IPS-15b (cell line): ENCODE measurements around the gene DYNLL2.
"Not testable (repeated sequence)": the region's sequence is repeated elsewhere in the genome, so short reads cannot be mapped to it uniquely, and the experiment has no call there.

Source experiments
- H3K27me3 ChIP-seq: one replicate; pipeline ENCODE4 v1.6.1; 2013; ENCODE audit warnings: low read length; ENCODE audit not compliant: control insufficient read depth, insufficient read depth
- H3K36me3 ChIP-seq: one replicate; pipeline ENCODE4 v1.6.1; 2013; ENCODE audit warnings: low read length; ENCODE audit not compliant: control insufficient read depth, insufficient read depth
- H3K4me1 ChIP-seq: one replicate; pipeline ENCODE4 v1.6.1; 2013; ENCODE audit warnings: mild to moderate bottlenecking, low read length; ENCODE audit not compliant: control insufficient read depth, insufficient read depth
- H3K4me3 ChIP-seq: one replicate; pipeline ENCODE4 v1.5.1; 2013; ENCODE audit warnings: low read depth, low read length
- H3K9ac ChIP-seq: one replicate; pipeline ENCODE4 v1.6.1; 2013; ENCODE audit warnings: low read depth, mild to moderate bottlenecking, low read length
- H3K9me3 ChIP-seq: one replicate; pipeline ENCODE4 v1.6.1; 2013; ENCODE audit warnings: mild to moderate bottlenecking, low read length; ENCODE audit not compliant: control insufficient read depth, insufficient read depth

DYNLL2 gene

GRCh38 chr17:58112970-58113631 lies 29.9 kb downstream of the DYNLL2 start:
- Histone ChIP-seq H3K9ac (no peak overlapping the region), H3K4me1 (no peaks in the 10 kb centered on the region), H3K9me3 (no peaks in the 10 kb centered on the region), H3K4me3 (no peak overlapping the region), H3K27me3 (peaks cover 5% of the 10 kb centered on the region), H3K36me3 (no peaks in the 10 kb centered on the region)

- Histone ChIP-seq H3K4me1 (no peaks in the 10 kb centered on the region), H3K9me3 (no peaks in the 10 kb centered on the region), H3K4me3 (no peak overlapping the region), H3K36me3 (no peaks in the 10 kb centered on the region), H3K27me3 (peaks cover 5% of the 10 kb centered on the region), H3K9ac (no peak overlapping the region)
These were observed 30.7 kb downstream of the DYNLL2 start for GRCh38 chr17:58113947-58114346.

- no peak overlapping the region for H3K4me3 ChIP-seq
- no peaks in the 10 kb centered on the region for H3K36me3 ChIP-seq
- no peaks in the 10 kb centered on the region for H3K4me1 ChIP-seq
- peaks cover 5% of the 10 kb centered on the region for H3K27me3 ChIP-seq
- no peak overlapping the region for H3K9ac ChIP-seq
- no peaks in the 10 kb centered on the region for H3K9me3 ChIP-seq
These were observed 34.2 kb downstream of the DYNLL2 start for GRCh38 chr17:58117382-58117781.

- Histone ChIP-seq H3K9me3 (no peaks in the 10 kb centered on the region), H3K4me3 (no peak overlapping the region), H3K36me3 (no peaks in the 10 kb centered on the region), H3K9ac (no peak overlapping the region), H3K4me1 (no peaks in the 10 kb centered on the region), H3K27me3 (peaks cover 5% of the 10 kb centered on the region)
These were observed 36.3 kb downstream of the DYNLL2 start for GRCh38 chr17:58119491-58119890.

- Histone ChIP-seq H3K36me3 (no peaks in the 10 kb centered on the region), H3K4me3 (no peak overlapping the region), H3K4me1 (no peaks in the 10 kb centered on the region), H3K27me3 (peaks cover 5% of the 10 kb centered on the region), H3K9me3 (no peaks in the 10 kb centered on the region), H3K9ac (no peak overlapping the region)
These were observed 37.1 kb downstream of the DYNLL2 start for GRCh38 chr17:58120195-58120822.

GRCh38 chr17:58121925-58122324 lies 38.7 kb downstream of the DYNLL2 start:
- H3K9me3 ChIP-seq: no peaks in the 10 kb centered on the region
- no peak overlapping the region for H3K4me3 ChIP-seq
- no peaks in the 10 kb centered on the region for H3K4me1 ChIP-seq
- no peak overlapping the region for H3K9ac ChIP-seq
- peaks cover 5% of the 10 kb centered on the region for H3K27me3 ChIP-seq
- H3K36me3 ChIP-seq: no peaks in the 10 kb centered on the region

- H3K36me3 ChIP-seq: no peaks in the 10 kb centered on the region
- H3K4me3 ChIP-seq: no peak overlapping the region
- H3K27me3 ChIP-seq: peaks cover 10% of the 10 kb centered on the region
- no peak overlapping the region for H3K9ac ChIP-seq
- no peaks in the 10 kb centered on the region for H3K9me3 ChIP-seq
- no peaks in the 10 kb centered on the region for H3K4me1 ChIP-seq
These were observed 44.6 kb downstream of the DYNLL2 start for GRCh38 chr17:58127846-58128245.

GRCh38 chr17:58132697-58133096 lies 49.5 kb downstream of the DYNLL2 start:
- not testable (repeated sequence) for H3K36me3 ChIP-seq, H3K27me3 ChIP-seq, H3K9ac ChIP-seq, H3K4me1 ChIP-seq, H3K4me3 ChIP-seq, H3K9me3 ChIP-seq

GRCh38 chr17:58136669-58137279 lies 53.6 kb downstream of the DYNLL2 start:
- no peaks in the 10 kb centered on the region for H3K4me1 ChIP-seq
- no peaks in the 10 kb centered on the region for H3K9me3 ChIP-seq
- no peaks in the 10 kb centered on the region for H3K27me3 ChIP-seq
- H3K4me3 ChIP-seq: no peak overlapping the region
- H3K36me3 ChIP-seq: no peaks in the 10 kb centered on the region
- no peak overlapping the region for H3K9ac ChIP-seq

GRCh38 chr17:58141505-58141904 lies 58.3 kb downstream of the DYNLL2 start:
- no peaks in the 10 kb centered on the region for H3K4me1 ChIP-seq
- H3K27me3 ChIP-seq: no peaks in the 10 kb centered on the region
- H3K9me3 ChIP-seq: no peaks in the 10 kb centered on the region
- no peak overlapping the region for H3K4me3 ChIP-seq
- no peaks in the 10 kb centered on the region for H3K36me3 ChIP-seq
- H3K9ac ChIP-seq: no peak overlapping the region

GRCh38 chr17:58143335-58143734 lies 60.1 kb downstream of the DYNLL2 start:
- not testable (repeated sequence) for H3K9ac ChIP-seq, H3K4me3 ChIP-seq, H3K4me1 ChIP-seq, H3K27me3 ChIP-seq, H3K9me3 ChIP-seq, H3K36me3 ChIP-seq

GRCh38 chr17:58144801-58145200 lies 61.6 kb downstream of the DYNLL2 start:
- Histone ChIP-seq H3K4me3 (no peak overlapping the region), H3K4me1 (no peaks in the 10 kb centered on the region), H3K9me3 (no peaks in the 10 kb centered on the region), H3K9ac (no peak overlapping the region), H3K36me3 (no peaks in the 10 kb centered on the region), H3K27me3 (peaks cover 10% of the 10 kb centered on the region)
